ENCODE results near the gene TMED4.

TMED4 gene

DNA sequence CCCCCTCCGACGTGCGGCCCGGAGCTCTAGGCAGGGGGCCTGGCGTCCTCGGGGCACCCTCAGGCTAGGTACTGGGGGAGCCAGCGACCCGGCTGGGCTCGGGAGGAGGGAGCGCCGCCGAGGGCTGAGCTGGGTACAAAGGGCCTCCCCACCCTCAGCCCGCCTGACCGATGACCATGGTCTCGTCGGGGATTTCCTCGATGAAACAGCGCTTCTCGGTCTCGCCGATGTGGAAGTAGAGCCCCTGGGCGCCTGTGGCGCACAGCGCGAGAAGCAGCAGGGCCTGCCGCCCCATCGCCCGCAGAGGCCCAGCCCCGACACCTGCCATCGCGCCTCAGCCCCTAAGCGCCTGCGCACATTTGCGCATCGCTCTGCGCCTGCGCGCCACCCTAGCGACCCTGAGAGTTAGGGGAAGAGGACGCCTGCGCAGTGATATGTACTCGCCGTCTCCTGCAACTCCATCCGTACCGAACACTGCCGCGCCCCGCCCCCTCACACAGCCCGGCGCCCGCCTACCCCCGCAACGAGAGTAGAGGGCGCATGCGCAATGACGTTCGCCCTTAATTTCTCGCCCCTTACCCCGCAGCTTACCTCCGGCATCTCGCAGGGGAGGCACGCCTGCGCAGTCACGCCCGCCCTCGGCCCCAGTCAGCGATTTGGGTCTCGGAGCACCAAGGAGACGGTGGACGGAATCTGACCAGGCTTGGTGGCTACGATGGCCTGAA is at the start of gene TMED4:
Gene TMED4 (minus strand): TSS at position 353 of the 725 bp plus-strand sequence. CDS start 25 bp downstream, at position 328.
- peak; percentile 96 for FAIRE-seq

DNA sequence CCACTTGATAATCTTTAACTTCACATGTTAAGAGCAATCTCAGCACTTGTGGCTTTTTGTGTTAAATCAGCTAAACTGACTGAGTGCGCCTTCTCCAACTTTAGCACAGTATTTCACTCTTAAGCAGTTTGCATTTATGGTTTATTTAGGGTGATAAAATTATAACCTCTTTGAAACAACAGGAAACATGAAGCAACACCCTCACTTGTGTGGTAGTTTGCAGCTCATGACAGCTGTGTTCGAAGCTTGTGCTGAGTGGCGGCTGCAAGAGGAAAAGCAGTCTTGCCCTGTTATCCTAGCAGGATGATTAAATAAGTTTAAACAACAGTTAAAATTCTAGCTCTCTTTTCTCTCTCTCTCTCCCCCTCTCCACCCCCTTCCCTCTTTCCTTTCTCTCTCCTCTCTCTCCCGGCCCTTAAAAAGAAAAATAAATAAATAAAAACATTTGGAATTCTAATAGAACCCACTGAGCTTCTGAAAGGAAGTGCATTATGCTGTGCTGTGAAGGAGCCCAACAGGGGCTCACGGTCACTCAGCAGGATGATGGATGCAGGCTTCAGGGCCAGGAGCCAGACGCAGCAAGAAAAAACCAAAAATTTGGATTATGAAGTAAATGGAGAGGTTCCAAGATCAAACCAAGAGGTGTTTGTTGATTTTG is 49.6 kb upstream of the TMED4 start:
- FAIRE-seq, result no peak

DNA sequence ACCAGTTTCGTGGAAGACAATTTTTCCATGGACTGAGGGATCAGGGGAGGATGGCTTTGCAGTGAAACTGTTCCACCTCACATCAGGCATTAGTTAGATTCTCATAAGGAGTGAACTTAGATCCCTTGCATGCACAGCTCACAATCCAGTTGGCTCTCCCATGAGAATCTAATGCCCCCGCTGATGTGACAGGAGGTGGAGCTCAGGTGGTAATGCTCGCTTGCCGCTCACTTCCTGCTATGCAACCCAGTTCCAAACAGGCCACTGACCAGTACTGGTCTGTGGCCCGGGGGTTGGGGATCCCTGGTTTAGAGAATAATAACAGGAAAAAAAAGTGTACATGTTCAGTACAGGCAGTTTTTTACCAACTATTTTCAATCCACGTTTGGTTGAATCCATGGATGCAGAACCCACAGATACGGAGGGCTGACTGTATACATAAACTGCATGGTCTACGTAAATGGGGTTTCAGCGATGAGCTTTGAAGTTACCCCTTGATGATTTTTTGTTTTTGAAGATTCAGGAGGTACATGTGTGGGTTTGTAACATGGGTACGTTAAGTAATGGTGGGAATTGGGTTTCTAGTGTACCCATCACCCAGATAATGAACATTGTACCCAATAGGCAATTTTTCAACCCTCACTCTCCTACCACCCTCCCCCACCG is 48.9 kb upstream of the TMED4 start:
- FAIRE-seq, result no peak

DNA sequence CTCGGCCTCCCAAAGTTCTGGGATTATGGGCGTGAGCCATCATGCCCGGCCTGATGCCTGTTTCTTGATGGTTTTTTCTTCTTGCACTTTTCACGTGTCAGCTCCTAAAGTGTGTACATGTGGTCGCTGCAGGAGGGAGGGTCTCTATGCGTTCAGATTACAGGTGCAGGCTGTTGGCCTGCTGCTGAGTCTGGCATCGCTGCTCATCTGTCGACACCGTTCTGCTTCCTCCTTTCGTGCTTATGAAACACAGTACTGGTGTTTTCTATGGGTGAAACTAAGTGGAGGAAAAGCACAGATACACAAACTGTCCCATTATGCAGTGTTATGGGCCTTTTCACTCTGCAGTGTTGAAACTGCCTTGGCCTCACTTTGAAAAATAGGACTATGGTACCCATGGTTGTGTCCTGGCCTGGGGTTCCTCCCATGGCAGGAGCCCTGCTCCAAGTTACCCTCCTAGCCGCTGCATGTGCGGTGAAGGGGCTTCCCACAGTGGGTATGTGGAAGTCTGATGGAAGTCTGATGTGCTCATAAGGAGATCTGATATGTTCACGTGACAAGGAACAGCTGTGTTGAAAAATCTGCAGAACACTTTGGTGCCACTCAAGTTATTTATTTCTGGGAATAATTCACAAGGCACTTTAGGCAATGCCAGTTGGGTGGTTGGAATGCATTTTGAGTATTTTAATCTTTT is 47.9 kb upstream of the TMED4 start:
- no peak for FAIRE-seq

DNA sequence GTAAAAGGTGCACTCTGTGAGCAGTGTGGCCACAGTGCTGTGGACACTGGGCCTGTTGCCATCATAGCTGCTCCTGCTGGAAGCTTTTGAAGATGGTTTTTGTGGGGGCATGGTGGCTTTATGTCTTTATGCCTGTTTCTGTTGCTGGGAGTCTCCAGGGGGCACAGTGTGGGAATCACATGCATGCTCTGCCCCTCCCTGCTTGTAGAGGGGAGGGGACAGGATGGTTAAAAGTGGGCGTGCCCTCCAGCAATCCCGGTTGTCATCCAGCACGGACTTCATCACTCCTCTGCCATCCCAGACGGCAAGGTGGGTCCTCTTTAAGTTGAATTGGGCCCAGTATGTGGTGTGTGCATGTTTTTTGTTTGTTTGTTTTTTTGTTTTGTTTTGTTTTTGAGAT is 44.6 kb upstream of the TMED4 start:
- FAIRE-seq, result no peak

DNA sequence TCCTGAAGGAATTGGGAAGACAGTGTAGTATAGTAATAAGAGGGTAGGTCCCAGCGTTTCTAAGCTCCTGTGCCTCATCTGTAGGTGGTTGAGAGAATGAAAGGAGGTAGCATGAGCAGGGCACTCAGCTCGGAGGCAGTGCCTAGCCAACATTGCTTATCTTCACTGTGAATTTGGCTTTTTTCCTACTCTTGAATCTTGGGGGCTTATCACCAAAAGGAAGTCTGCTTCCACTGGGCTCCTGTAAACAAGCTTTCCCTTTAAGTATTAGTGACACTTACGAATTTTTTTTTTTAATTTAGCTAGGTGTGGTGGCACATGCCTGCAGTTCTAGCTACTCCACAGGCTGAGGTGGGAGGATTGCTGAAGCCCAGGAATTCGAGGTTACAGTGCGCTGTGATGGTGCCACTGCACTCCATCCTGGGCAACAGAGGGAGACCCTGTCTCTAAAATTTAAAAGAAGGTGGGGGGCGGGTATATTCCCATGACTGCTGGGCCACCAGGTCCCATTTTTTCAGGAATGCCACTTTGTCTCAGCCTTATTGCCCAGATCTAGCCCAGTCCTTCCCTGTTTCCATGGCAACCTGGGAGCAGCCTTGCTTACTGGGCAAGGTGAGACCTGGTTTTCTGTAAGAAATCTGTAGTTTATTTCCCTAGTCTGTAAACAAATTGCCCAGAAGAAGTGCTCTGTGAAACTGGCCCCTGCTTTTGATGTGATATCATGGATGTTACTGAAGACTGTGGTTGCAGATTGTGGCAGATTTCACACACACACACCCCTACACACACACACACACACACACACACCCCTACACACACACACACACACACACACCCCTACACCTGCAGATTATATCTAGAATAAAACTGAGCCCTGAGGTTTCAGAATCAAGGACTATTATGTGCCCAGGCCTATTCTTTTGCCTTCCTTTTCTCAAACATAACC is 43.8 kb upstream of the TMED4 start:
- no peak for FAIRE-seq

DNA sequence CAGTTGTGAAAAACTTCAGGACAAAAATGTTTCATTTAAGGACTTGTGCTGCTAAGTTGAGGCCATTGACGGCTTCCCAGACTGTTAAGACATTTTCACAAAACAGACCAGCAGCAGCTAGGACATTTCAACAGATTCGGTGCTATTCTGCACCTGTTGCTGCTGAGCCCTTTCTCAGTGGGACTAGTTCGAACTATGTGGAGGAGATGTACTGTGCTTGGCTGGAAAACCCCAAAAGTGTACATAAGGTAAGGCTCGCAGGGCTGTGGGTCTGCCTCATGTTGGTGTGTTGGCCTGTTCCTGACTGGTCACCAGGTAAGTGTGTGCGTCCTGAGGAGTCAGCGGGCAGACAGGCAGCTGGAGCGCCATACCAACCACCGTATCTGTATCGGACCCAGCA is 42.3 kb upstream of the TMED4 start:
- FAIRE-seq, result no peak

DNA sequence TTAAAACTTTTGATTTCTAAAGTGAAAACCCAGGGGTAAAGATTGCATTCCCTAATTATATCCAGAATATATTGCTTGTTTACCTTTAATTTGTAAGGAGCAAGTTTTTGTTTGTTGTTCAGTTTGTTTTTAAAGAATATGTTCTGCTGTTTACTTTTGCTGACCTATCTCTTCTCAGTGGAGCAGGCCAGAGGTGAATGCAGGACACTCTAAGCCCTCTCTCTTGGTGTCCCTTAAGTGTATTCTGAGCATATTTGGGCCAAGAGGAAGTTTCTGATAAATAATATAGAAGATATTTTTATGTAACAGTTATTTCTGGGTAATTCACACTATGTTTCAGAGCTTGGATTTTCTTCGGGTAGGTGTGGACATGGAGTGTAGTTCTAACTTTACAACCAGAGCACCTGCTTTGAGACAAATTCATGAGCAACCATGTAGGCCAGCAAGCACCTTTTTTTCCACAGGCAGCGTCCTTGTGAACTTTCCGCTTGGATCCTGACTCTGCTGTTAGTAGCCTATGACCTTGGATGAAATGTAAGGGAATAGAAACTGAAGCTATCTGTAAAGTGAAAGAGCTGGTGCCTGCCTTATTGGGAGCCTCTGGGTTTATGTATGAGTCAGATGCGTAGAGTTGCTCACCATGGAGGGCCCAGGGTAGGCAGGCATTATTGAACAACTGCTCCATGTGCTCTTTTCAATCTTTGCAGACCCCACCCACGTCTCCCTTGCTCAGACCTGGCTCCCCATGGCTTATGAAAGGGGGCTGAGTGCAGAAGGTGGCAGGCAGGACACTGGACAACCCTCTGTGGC is 40.5 kb upstream of the TMED4 start:
- no peak for FAIRE-seq

DNA sequence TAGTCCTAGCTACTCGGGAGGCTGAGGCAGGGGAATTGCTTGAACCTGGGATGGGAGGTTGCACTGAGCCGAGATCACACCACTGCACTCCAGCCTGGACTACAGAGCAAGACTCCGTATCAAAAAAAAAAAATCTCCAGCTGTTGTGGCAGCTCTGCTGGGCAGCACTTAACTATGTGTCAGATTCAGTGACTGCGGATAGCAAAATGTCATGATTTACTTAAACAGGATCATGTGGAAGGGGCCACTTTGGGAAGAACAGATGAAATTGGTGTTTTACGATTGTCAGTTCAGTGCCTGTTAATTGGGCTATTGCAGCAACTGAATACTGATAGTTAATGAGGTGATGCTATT is 39.7 kb upstream of the TMED4 start:
- FAIRE-seq, result no peak

DNA sequence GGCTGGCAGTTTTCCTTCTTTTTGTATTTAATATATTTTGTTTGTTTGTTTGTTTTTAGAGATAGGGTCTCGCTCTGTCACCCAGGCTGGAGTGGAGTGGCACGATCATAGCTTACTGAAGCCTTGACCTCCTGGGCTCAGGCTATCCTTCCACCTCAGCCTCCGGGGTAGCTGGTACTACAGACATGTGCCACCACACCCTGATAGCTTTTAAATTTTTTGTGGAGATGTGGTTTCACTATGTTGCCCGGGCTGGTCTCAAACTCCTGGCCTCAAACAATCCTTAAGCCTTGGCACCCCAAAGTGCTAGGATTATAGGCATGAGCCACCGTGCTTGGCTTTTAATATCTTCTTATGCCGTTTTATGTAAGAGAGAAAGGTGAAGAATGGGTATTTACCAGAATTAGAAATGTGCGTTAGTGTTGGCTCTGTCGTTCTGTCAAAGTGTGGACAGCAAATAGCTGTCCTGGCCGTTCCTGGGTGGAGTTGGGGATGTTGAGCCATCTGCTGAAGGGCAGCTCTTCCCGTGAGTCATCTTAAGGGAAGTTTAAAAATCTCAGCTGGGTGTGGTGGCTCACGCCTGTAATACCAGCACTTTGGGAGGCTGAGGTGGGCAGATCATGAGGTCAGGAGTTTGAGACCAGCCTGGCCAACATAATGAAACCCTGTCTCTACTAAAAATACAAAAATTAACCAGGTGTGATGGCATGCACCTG is 39.2 kb upstream of the TMED4 start:
- FAIRE-seq, result no peak

DNA sequence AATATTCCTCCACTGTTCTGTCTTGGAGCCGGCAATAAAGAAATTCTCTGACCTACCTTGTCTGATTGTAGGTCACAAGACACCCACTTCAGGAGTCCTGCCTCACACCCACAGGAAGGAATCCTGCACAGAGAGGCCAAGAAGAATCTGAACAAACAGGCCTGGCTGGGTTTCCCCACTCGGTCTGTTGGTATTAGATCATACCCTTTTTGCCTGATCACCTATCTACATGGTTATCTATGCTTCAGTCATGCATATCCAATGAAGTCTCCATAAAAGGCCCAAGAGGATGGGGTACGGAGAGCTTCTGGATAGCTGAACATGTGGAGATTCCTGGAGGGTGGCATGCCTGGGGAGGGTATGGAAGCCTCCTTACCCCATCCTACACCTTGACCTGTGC is 36.7 kb upstream of the TMED4 start:
- no peak for FAIRE-seq

DNA sequence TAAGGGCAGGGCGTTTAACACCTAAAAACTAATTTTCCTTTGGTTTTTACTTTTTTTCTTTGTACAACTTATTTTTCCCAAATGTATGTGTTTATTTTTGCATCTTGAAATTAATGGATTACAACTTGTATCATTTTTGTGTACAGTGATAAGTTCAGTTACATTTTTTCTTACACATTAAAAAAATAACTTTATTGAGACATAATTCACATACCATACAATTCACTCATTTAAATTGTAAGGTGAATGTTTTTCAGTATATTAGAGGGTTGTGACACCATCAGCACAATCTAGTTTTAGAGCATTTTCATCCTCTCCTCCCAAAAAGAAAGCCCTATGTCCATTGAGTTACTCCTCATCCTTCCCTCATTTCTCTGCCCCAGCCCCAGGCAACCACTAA is 36.0 kb upstream of the TMED4 start:
- no peak for FAIRE-seq

DNA sequence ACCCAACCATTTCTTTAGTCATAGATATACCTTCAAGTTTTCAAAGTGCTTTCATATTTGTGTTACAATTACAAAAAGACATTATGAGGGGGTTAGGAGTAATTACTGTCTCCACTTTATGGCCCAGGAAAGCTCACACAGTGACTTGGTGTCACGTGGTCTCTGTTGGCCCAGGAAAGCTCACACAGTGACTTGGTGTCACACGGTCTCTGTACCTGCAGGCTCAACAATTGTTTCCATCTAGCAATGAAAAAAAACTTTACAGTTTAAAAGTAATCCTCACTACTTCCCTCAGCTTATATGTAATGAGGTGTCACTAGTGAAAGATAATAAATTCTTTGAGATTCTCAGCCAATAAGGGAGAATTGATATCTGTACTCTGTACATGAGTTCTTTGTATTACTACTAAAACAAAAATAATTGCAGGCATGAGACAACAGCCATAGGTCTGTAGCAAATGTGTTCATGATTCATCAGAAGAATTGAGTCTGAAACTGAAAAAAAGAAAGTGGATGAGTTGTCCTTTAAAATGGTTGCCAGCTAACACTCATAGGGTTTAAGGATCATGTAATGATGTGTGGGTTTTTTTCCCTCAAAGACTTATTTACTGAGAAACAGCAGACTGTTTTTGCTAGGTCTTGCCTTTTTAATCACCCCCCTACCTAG is 35.3 kb upstream of the TMED4 start:
- no peak for FAIRE-seq

DNA sequence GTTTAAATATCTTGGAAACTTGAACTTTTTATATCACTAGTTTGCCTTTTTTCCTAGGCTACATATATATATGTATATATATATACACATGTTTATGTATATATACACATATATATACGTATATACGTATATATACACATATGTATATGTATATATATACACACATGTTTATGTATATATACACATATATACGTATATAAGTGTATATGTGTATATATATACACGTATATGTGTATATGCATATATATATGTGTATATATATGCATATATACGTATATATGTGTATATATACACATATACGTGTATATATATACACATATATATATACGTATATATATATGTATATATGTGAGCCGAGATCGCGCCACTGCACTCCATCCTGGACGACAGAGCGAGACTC is 34.5 kb upstream of the TMED4 start:
- FAIRE-seq, result peak; percentile 52

DNA sequence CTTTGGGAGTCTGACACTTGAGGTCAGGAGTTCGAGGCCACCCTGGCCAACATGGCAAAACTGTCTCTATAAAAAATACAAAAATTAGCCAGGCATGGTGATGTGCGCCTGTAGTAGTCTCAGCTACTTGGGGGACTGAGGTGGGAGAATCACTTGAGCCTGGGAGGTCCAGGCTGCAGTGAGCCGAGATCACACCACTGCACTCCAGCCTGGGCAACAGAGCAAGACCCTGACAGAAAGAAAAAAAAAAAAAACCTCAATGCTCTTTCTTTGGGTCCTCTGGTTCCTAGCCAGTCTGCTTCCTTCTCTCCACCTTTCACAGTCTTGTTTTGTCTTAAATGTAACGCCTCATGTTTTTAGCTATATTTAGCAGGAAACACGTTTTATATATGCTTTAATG is 33.8 kb upstream of the TMED4 start:
- no peak for FAIRE-seq

DNA sequence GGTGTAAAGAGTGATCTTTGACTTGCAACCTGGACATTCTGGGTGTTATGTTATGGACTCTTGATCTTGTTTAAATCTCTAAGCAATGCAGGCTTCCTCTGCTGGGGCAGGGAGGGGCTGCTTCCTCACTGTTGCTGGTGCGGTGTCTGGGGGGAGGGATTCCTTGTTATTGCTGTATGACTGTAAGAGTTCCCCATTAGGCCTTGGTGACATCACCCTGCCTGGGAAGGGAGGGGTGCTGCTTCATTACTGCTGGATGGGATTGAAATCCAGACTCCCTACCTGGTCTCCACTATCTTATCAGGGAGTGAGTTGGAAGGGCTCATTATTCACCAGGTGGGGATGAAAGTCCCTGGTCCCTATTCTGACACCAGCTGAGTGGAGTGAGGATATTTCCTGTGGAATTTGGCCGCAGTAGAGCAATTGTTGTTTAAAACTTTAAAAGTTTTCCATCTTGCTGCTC is 33.1 kb upstream of the TMED4 start:
- no peak for FAIRE-seq

DNA sequence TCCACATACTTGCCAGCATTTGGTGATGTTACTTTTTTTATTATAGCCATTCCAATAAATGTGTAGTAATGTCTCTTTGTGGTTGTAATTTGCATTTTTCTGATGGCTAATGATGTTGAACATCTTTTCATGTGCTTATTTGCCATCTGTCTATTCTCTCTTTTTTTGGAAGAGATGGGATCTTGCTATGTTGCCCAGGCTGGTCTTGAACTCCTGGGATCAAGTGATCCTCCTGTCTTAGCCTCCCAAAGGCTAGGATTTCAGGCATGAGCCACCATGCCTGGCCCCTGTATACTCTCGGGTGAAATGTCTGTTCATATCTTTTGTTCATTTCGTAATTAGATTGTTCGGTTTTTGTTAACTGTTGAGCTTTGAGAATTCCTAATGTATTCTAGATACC is 27.8 kb upstream of the TMED4 start:
- FAIRE-seq, result no peak

DNA sequence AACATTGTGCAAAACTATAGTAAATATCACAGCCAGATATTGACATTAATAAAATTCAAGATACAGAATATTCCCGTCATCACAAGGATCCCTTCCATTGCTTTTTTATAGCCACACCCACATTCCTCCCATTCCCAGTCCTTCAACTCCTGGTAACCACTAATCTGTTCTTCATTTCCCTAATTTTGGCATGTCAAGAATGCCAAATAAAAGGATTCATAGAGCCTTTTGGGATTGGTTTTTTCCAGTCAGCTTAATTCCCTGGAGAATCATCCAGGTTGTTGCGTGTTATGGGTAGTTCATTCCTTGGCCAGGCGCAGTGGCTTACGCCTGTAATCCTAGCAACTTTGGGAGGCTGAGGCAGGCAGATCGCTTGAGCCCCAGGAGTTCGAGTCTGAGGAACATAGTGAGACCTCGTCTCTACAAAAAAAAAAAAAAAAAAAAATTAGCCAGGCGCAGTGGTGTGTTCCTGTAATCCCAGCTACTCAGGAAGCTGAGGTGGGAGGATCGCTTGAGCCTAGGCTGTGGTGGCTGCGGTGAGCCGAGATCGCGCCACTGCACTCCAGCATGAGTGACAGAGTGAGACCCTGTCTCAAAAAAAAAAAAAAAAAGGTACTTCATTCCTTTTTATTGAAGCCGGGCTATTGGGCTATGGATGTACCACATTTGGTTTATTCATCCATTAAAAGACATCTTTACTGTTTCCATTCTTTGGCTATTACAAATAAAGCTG is 27.1 kb upstream of the TMED4 start:
- FAIRE-seq, result no peak
